ENCODE measurements around the gene VASH2.

The VASH2 gene

DNA sequence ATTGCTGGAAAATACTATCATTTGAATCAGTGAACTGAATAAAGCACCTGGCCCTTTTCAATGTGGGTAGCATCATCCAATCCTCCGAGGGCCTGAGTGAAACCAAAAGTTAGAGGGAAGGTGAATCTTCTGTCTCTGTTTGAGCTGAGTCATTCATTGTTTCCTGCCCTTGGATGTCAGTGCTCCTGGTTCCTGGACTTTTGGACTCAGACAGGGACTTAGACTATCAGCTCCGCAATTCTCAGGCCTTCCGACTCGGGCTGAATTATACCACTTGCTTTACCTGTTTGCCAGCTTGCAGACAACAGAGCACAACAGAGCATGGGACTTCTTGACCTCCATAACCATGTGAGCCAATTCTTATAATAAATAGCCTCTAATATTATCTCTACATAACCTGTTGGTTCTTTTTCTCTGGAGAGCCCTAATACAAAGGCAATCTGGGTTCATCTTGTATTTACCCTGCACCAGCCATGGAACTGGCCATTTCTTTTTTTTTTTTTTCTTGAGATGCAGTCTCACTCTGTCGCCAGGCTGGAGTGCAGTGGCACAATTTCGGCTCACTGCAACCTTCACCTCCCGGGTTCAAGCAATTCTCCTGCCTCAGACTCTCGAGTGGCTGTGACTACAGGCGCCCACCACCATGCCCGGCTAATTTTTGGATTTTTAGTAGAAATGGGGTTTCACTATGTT, 19.2 kb upstream of the VASH2 start:
- DNase-seq = no peak

DNA sequence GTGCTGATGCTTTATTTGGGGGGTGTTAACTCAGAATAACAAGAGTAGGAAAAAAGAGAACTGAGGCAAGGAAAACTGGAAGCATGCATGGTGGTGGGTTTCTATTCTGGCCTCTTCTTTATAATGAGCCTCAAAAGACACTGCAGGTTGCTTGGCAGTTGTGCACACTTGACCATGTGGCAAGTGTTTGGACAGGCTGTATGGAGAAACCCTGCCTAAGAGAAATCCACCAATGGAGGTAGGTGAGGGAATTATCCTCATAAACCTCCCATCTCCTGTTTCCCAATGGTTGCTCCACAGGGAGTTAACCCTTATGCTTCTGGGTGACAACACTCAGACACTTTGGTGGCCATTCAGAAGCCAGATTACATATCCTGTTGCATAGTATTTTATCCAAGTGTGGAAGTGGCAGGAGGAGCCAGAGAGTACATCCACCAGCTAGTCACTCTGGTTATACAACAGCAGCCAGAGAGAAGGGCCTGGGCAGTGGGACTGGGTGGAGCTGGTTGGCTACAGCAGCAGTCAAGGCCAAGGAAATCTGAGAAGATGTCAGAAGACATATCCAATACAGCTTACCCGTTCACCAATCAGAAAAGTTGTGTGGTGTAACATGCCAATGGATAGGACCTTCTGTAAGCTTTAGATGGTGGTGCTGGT, 16.4 kb upstream of the VASH2 start:
- DNase-seq = no peak

DNA sequence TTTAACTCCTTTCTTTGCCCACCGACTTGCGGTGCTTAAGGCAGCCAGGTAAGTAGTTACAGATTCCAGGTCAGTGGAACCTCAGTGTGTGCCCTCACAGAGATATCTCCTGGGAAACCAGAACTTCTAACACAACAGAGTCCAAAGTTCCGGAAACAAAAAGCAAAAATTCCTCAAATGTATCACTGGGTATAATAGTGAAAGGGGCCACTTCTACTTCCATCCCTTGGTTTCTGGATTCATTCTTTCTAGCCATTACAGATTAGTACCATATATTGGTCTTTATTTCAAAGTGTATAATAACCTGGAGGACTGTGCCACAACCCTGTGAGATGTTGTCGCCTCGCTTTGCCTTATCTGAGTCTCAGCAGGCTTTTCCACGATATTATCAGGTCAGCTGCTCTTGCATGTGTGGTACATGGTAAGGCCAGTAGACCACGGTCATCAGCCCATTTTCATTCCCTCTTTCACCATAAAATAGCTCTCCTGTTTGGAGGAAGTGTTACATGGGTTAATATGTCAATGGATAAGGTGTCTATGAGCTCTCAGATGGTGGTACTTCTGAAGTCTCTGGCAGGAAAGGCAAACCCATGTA, 14.9 kb upstream of the VASH2 start:
- no peak for DNase-seq

DNA sequence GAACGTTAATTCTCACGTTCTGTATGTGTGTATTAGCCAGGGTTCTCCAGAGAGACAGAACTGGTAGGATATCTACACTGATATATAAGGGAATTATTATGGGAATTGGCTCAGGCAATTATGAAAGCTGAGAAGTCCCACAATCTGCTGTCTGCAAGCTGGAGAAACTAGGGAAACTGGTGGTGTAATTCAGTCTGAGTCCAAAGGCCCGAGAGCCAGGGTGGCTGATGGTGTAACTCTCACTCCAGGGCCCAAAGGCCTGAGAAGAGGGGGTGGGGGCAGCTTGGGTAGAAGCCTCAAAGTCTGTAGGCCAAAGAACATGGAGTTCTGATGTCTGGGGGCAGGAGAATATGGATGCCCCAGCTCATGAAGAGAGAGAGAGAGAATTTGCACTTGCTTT, 13.3 kb upstream of the VASH2 start:
- no peak for DNase-seq

DNA sequence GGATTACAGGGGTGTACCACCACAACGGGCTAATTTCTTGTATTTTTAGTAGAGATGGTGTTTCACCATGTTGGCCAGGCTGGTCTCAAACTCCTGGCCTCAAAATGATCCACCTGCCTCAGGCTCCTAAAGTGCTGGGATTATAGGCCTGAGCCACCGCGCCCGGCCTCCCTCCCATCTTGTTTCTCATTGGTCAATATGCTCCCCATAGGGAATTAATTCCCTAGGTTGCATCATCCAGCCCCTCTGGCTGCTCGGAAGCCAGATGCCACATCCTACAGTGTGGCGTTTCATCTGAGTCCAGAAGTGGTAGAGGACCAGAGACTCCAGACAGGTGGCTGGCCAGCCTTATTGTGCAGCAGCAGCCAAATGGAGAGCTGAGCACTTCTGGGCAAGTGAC, 11.5 kb upstream of the VASH2 start:
- no peak for DNase-seq

DNA sequence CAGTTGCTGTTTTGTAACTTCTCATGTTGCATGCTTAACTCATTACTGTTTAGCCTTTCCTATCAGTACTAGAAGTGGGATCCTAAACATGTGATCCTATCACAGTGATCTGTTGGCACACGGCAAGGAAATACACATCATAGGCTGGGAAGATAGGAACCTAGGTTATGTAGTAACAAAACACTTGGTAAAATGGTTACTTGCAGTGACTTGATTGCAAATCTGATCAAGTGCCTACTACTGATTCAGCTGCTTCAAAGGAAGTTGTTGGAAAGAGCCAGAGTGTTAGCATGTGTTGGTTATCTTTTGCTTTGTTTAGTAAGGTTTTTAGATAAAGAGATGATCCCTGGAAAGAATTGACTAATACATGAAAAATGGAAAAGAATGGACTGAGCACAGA, 8.9 kb upstream of the VASH2 start:
- no peak for DNase-seq

DNA sequence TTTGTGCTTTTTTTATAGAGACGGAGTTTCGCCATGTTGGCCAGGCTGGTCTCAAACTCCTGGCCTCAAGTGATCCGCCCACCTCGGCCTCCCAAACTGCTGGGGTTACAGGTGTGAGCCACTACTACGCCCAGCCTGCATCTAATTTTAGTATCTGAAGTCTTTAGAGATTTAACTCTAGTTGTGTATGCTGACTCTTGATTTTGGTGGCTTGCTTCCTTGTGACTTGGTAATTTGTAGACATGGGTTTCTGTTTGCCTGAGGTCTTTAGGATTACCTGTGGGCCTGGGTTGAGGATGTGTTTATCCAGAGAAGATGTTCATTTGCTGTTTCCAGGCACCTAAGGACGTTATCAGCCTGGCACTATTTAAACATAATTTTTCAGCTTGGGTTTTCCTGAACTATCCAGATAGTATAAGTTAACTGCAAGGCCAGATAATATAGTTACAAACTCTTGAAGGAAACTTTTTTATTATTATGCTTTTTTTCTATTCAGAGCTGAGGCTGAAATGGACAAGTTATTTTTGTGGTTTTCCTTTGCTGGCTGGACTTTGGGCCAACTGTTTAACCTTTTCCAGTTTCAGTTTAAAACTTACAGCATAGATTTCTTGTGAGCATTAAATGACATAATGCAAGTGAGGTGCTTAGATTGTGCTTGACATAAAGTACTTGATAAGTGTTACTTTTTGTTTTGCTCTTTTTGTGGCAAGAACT, 7.5 kb upstream of the VASH2 start:
- DNase-seq = no peak

DNA sequence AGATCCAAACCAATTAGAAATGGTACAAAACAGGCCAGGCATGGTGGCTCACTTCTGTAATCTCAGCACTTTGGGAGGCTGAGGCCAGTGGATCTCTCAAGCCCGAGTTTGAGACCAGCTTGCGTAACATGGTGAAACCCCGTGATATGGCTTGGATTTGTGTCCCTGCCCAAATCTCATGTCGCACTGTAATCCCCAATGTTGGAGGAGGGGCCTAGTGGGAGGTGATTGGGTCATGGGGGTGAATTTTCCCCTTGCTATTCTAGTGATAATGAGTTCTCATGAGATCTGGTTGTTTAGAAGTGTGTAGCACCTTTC, 7.0 kb upstream of the VASH2 start:
- DNase-seq = no peak

DNA sequence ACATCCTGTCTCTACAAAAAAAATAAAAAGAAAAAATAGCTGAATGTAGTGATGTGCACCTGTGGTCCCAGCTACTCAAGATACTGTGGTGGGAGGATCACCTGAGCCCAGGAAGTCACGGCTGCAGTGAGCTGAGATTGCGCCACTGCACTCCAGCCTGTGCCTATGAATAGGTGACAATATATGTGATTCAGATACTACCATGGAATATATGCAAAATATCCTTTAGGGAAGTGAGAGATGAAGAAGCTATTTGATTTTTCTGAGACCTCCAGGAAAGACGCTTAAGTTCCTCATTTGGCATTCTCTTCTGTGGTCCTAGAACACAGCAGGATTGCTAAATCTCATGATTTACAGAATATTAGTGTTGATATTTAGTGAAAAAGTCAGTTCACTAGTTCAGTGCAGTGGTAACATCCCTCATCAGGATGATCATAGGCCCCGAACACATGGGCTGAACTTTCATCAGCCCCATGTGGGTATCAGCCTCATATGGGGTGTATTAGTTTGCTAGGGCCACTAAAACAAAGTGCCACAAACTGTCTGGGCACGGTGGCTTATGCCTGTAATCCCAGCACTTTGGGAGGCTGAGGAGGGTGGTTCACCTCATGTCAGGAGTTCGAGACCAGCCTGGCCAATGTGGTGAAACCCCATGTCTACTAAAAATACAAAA, 6.0 kb upstream of the VASH2 start:
- no peak for DNase-seq

DNA sequence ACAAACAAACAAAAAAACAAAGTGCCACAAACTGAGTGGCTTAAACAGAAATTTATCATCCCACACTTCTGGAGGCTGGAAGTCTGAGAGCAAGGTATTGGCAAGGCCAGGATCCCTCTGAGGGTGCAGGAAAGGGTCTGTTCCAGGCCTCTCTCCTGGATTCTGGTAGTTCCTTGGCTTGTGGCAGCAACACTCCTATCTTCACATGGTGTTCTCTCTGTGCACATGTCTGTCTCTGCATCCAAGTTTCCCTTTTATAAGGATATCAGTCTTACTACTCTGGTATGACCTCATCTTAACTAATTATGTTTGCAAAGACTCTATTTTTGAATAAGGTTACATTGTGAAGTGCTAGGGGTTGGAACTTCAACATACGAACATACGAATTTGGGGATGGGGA, 5.3 kb upstream of the VASH2 start:
- DNase-seq = no peak

DNA sequence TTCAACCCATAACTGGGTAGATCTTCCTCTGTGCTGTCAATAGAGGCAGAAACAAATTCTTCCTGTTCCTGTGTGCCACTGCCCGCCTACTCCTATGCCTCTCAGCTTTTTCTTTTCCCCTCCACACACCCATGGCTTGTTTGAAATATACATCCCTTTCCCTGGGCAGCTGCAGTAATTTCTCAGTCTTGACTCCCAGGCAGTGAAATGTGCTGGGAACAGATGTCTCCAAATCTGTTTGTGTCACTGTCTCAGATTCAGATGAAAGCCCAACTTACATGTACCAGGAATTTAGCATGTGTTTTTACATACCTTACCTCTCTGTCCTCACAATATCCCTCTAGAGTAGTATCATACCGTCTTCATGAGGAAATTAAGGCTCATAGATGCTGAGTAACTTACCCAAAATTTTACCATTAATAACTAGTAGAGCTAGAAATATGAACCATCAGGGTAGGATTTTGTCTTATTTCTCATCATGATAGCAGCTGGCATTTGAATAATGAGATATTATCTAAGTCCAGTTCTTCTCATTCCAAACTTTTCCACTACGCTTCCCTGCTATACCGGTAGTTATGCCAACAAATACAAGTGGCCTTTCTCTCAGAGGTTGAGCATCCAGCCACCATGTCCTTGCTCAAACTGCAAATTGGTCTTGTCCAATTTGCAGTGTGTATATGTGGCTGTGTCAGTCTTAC, 4.7 kb upstream of the VASH2 start:
- no peak for DNase-seq

DNA sequence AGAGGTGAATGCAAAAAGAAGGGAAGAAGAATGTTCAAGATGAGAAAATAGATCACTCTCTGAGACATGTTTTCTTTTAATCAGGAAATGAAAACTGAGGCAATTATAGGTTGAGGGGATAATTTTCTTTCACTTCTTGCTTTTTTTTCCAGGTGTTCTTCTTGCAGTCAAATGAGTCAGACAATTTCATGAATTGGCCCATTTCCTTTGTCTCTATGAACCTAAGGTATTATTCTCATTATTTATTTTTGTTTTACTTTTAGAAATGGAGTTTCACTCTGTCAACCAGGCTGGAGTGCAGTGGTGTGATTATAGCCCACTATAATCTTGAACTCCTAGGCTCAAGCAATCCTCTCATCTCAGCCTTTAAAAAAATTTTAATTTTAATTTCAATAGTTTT, 3.5 kb upstream of the VASH2 start:
- DNase-seq = no peak

DNA sequence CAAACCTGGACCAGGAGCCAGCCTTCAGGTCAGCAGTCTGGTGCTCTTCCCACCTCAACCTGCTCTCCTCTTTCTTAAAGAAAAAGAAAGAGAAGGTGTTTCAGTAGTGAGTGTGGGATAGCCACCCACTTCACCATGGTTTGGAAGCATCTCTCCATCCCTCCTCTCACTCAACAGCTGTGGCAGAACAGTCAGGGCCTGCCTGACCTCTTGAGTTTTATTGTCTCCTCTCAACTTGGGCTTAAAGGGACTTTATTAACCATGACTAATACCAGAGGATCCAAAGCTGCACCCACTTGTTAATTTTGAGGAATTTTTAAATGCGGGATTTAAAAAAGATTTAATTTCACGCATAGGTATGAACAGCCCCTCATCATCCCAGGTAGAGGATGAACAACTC, 570 bp upstream of the VASH2 start:
- no peak for DNase-seq

DNA sequence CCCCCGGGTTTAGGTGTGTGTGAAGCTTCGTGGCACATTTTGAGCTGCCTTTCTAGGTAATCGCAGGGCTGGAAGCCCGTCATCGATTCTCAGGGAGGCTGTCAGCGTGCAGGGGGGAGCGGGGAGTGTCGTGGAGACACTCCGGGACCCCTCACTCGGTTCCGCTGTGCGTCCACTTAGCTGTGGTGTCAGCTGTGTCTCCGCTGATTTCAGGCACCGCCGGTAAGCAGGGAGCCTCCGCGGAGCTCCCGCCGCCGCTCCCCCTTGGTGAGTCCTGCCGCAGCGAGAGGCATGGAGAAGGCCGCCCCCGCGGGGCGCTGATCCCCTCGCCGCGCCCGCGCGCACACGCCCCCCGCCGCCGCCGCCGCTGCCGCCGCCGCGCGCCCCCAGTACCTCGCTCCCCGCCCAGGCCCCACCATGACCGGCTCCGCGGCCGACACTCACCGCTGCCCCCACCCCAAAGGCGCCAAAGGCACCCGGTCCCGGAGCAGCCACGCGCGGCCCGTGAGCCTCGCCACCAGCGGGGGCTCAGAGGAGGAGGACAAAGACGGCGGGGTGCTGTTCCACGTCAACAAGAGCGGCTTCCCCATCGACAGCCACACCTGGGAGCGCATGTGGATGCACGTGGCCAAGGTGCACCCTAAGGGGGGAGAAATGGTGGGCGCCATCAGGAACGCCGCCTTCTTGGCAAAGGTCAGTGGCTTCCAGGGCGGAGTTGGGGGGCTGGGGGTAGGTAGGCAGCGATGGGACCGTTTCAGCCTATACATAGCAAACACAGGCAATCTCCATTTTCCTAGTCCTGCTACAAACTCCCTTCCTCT, 995 bp downstream of the VASH2 start:
- DNase-seq = no peak

DNA sequence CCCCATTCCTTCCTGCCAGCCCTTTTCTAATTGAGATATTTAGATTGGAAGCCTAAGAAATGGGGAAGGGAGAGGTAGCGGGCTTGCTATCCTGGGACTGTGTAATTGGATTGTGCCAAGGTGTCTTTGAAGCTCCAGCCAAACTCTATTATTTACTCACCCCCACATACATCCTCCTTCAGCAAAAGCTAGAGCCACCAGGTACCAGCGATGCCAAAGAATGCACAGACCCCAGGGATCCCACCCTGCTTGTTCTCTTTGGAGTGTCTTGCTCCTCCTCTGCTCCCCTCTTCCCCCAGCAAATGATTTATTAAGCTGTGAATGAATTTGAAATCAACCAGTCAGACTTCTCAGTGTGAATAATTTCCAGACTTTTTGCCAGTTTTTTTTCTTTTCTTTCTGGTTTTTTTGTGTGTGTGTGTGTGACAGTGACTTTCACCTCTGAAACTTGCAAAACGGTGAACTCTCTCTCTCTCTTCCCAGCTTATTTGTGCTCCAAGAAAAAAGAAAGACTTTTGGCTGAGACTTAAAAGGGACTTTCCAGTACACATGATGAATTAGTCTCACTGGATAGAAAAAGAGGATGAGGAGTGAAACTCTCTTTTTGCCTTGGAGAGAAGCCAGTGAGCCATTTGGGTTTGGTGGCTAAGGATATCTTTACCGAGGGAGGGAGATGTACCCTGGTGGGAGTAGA, 1.8 kb downstream of the VASH2 start:
- DNase-seq = no peak

DNA sequence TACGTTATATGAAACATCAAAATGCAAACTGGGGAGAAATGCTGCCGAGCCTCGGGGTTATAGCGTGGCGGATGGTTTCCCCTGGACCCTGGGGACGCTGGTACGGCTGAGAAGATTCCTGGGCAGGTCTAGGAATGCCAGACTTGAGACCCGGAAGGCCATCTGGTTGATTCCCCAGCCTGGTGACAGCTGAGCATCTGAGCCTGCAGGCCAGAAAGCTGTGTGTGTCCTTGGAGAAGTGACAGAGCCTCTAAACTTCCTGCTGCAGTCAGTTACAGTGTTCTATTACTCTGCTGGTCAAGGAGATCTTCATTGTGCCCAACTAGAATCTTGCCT, 2.3 kb downstream of the VASH2 start:
- DNase-seq = no peak

DNA sequence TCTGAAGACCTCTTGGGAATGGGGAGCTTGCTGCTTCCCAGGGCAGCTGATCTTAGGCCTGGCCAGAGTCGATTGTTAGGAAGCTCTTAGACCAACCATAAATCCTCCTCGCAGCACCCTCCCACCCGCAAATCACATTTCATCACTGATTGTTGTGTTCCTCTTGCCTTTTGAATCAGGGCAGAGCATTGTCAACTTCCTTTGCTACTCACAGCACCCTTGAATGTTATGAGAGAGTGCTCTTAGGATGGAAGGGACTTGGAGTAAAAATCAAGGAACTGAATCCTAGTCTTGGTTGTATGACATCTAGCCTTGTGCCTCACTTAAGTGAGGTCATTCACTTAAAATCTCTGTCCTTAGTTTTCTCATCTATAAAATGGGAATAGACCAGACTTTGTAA, 3.0 kb downstream of the VASH2 start:
- DNase-seq = no peak

DNA sequence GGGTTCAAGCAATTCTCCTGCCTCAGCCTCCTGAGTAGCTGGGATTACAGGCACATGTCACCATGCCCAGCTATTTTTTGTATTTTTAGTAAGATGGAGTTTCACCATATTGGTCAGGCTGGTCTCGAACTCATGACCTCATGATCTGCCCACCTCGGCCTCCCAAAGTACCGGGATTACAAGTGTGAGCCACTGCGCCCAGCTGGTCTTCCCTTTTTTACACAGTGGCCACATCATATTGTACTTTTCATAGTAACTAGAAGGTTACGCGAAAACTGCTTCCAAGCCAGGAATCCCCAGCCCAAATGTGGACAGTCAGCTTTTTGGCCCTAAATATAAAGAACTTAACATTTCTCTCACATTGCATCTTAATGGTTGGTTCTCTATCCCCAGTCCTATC, 4.2 kb downstream of the VASH2 start:
- no peak for DNase-seq

DNA sequence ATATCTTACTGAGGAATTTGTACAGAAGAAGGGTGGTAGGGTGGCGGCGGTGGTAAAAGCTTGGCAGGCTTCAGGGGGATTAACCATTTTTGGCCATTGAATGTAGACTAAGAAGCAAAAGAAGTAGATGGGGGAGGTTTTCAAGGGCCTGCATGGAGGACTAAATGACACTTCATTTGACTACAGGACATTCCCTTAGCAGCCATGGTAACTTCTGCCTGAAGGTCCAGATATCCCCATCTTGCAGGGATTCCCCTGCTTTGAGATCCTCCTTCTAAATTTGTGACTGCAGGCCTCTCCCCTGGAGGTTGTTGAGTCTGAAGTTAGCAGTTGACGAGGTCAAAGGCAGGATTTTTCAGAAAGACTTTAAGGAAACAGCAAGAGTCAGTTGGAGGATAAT, 4.8 kb downstream of the VASH2 start:
- DNase-seq = no peak

DNA sequence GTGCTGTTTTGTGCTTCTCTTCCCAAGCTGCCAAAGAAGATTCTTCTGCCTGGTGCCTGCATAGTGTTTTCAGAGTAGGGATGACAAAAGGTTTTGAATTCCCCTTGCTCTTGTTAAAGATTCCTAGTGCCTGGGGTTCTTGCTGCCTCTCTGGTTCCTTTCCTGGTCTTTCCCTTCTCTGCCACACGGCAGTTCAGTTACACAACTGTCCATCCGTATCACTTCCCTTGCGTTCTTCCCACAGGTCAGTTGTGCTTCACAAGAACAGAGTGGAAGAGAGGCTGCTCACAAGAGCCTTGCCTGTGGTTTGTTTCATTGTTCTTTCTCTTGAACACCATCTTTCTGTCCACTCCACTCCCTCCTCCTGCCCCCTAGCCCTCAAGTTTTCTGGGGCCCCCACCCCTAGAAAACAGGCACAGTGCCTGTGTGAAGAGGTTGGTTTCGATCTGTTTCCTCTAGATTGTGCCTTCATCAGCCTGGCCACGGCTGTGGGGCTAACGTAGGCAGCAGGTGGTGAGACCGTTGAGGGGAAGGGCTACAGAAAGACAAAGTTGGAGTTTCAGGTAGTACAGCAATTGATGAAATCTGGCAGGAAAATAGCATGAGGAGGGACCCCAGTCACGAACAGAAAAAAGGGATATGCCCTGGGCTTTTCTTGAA, 5.8 kb downstream of the VASH2 start:
- DNase-seq = no peak

DNA sequence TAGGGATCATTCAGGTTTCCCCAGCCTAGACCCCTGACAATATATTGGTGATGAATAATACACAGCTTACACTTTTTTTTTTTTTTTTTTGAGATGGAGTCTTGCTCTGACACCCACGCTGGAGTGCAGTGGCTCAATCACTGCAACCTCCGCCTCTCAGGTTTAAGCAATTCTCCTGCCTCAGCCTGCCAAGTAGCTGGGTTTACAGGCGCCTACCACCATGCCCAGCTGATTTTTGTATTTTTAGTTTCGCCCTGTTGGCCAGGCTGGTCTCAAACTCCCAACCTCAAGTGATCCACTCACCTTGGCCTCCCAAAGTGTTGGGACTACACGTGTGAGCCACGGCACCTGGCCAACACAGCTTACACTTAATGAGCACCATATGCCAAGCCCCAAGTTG, 7.2 kb downstream of the VASH2 start:
- DNase-seq = no peak
